ENCODE data around the gene GORAB.

GORAB gene

GRCh38 chr1:170534626-170535147 lies 2.7 kb downstream of the GORAB start:
- no peak overlapping the region for H3K4me3 ChIP-seq (IDR thresholded peaks at IDR 0.05; ENCODE audit: insufficient read depth, low read depth, low read length)
- no peaks in the 10 kb centered on the region for H4K20me1 ChIP-seq (ENCODE audit: insufficient read depth)
- H3K27ac ChIP-seq: no peak overlapping the region
- H3K36me3 ChIP-seq (ENCODE audit: insufficient read depth): no peaks in the 10 kb centered on the region
- no peaks in the 10 kb centered on the region for H3K27me3 ChIP-seq (ENCODE audit: insufficient read depth, low read depth)
- H3K4me1 ChIP-seq (ENCODE audit: low read depth, poor library complexity, severe bottlenecking): peaks cover 12% of the 10 kb centered on the region
- no peak for TF ChIP-seq CTCF (conservative IDR thresholded peaks at IDR 0.05; ENCODE audit: low read depth, low read length)
- no peak overlapping the region for H2AFZ ChIP-seq (ENCODE audit: low read depth)
- peaks cover 40% of the 10 kb centered on the region for H3K79me2 ChIP-seq (ENCODE audit: insufficient read depth, low read depth)
- H3K4me2 ChIP-seq: no peak overlapping the region
- H3K9ac ChIP-seq: no peak overlapping the region

- TF ChIP-seq CTCF (conservative IDR thresholded peaks at IDR 0.05; ENCODE audit: low read depth, low read length): no peak
- H3K79me2 ChIP-seq (ENCODE audit: insufficient read depth, low read depth): peaks cover 40% of the 10 kb centered on the region
These were observed 3.5 kb downstream of the GORAB start for GRCh38 chr1:170535418-170535817.

GRCh38 chr1:170536924-170537551 lies 5.1 kb downstream of the GORAB start:
- Histone ChIP-seq H3K36me3 (ENCODE audit: insufficient read depth) (no peaks in the 10 kb centered on the region; the same call in 1 of the 2 replicates), H3K9ac (no peak overlapping the region), H3K27ac (no peak overlapping the region), H3K79me2 (ENCODE audit: insufficient read depth, low read depth) (peaks cover 40% of the 10 kb centered on the region), H3K27me3 (ENCODE audit: insufficient read depth, low read depth) (no peaks in the 10 kb centered on the region), H3K4me1 (ENCODE audit: low read depth, poor library complexity, severe bottlenecking) (peaks cover 12% of the 10 kb centered on the region), H4K20me1 (ENCODE audit: insufficient read depth) (no peaks in the 10 kb centered on the region), H3K4me2 (no peak overlapping the region), H2AFZ (ENCODE audit: low read depth) (no peak overlapping the region), H3K4me3 (IDR thresholded peaks at IDR 0.05; ENCODE audit: insufficient read depth, low read depth, low read length) (no peak overlapping the region)
- TF ChIP-seq CTCF (conservative IDR thresholded peaks at IDR 0.05; ENCODE audit: low read depth, low read length): no peak

More at GRCh38 chr1:170535418-170535817, 3.5 kb downstream of the GORAB start:
- Histone ChIP-seq H3K36me3 (ENCODE audit: insufficient read depth) (no peaks in the 10 kb centered on the region), H3K4me1 (ENCODE audit: low read depth, poor library complexity, severe bottlenecking) (peaks cover 12% of the 10 kb centered on the region), H3K9ac (no peak overlapping the region), H2AFZ (ENCODE audit: low read depth) (no peak overlapping the region), H3K4me2 (no peak overlapping the region), H3K27me3 (ENCODE audit: insufficient read depth, low read depth) (no peaks in the 10 kb centered on the region), H3K27ac (no peak overlapping the region), H4K20me1 (ENCODE audit: insufficient read depth) (no peaks in the 10 kb centered on the region), H3K4me3 (IDR thresholded peaks at IDR 0.05; ENCODE audit: insufficient read depth, low read depth, low read length) (no peak overlapping the region)

- Histone ChIP-seq H3K27ac (no peak overlapping the region), H3K36me3 (ENCODE audit: insufficient read depth) (no peaks in the 10 kb centered on the region; the same call in 1 of the 2 replicates), H3K79me2 (ENCODE audit: insufficient read depth, low read depth) (peaks cover 34% of the 10 kb centered on the region), H3K4me2 (no peak overlapping the region), H4K20me1 (ENCODE audit: insufficient read depth) (no peaks in the 10 kb centered on the region), H3K27me3 (ENCODE audit: insufficient read depth, low read depth) (no peaks in the 10 kb centered on the region), H2AFZ (ENCODE audit: low read depth) (no peak overlapping the region), H3K4me1 (ENCODE audit: low read depth, poor library complexity, severe bottlenecking) (peaks cover 9% of the 10 kb centered on the region), H3K9ac (no peak overlapping the region), H3K4me3 (IDR thresholded peaks at IDR 0.05; ENCODE audit: insufficient read depth, low read depth, low read length) (no peak overlapping the region)
- no peak for TF ChIP-seq CTCF (conservative IDR thresholded peaks at IDR 0.05; ENCODE audit: low read depth, low read length)
These were observed 6.0 kb downstream of the GORAB start for GRCh38 chr1:170537798-170538503.
